H9 (cell line): ENCODE results near the gene MRPL17. TPM values are rescaled to one million over a fixed set of nuclear protein-coding genes. Genes with fewer than 3 reads are reported as not detected.
A peak's percentile ranks its signal among the peaks of the same experiment; 100 is the strongest.

ENCODE experiments used
- DNase-seq: peaks from one replicate; pipeline ENCODE4 v3.0.0-alpha.2; 2017
- H2AFZ ChIP-seq: one replicate; pipeline ENCODE4 v1.6.1; 2013; ENCODE audit warnings: mild to moderate bottlenecking, low read length, control low read depth, moderate library complexity
- H2AK5ac ChIP-seq: 2 replicates; pipeline ENCODE4 v1.6.1; 2013; ENCODE audit warnings: low read length, control low read depth, mixed read lengths; ENCODE audit not compliant: insufficient read length
- H2BK120ac ChIP-seq: one replicate; pipeline ENCODE4 v1.6.1; 2013; ENCODE audit warnings: low read depth, mild to moderate bottlenecking, low read length, control low read depth, inconsistent platforms; ENCODE audit not compliant: poor library complexity, severe bottlenecking
- H2BK12ac ChIP-seq: 2 replicates; pipeline ENCODE4 v1.6.1; 2013; ENCODE audit warnings: low read length, control low read depth, mixed read lengths, low read depth; ENCODE audit not compliant: insufficient read length
- H2BK15ac ChIP-seq: 2 replicates; pipeline ENCODE4 v1.6.1; 2013; ENCODE audit warnings: low read depth, low read length, control low read depth
- H2BK20ac ChIP-seq: one replicate; pipeline ENCODE4 v1.6.1; 2013; ENCODE audit warnings: low read depth, mild to moderate bottlenecking, low read length, control low read depth, inconsistent platforms; ENCODE audit not compliant: poor library complexity, severe bottlenecking
- H2BK5ac ChIP-seq: 2 replicates; pipeline ENCODE4 v1.6.1; 2013; ENCODE audit warnings: low read length, control low read depth, mixed read lengths; ENCODE audit not compliant: insufficient read length
- H3K14ac ChIP-seq: 2 replicates; pipeline ENCODE4 v1.6.1; 2013; ENCODE audit warnings: low read length, control low read depth; ENCODE audit not compliant: insufficient read depth
- H3K18ac ChIP-seq: 2 replicates; pipeline ENCODE4 v1.6.1; 2013; ENCODE audit warnings: low read depth, mild to moderate bottlenecking, mixed read lengths, low read length, control low read depth; ENCODE audit not compliant: insufficient read length
- H3K23ac ChIP-seq: 2 replicates; pipeline ENCODE4 v1.6.1; 2013; ENCODE audit warnings: low read length, control low read depth, mixed read lengths, low read depth; ENCODE audit not compliant: insufficient read length
- H3K23me2 ChIP-seq: 2 replicates; pipeline ENCODE4 v1.6.1; 2013; ENCODE audit warnings: low read depth, mild to moderate bottlenecking, mixed read lengths, low read length, control low read depth; ENCODE audit not compliant: insufficient read length, poor library complexity, severe bottlenecking
- H3K27ac ChIP-seq: 2 replicates; pipeline ENCODE4 v1.5.1; 2013; ENCODE audit warnings: low read length, control low read depth, mixed read lengths, low read depth; ENCODE audit not compliant: insufficient read length
- H3K27me3 ChIP-seq: 2 replicates; pipeline ENCODE4 v1.6.1; 2013; ENCODE audit warnings: low read length, control low read depth, inconsistent platforms; ENCODE audit not compliant: insufficient read depth
- H3K4ac ChIP-seq: 2 replicates; pipeline ENCODE4 v1.6.1; 2013; ENCODE audit warnings: low read depth, mild to moderate bottlenecking, control low read depth, inconsistent platforms, low read length, moderate library complexity
- H3K4me1 ChIP-seq: 2 replicates; pipeline ENCODE4 v1.6.1; 2013; ENCODE audit warnings: low read length, control low read depth, inconsistent platforms; ENCODE audit not compliant: insufficient read depth
- H3K4me2 ChIP-seq: 2 replicates; pipeline ENCODE4 v1.6.1; 2013; ENCODE audit warnings: low read length, control low read depth, mixed read lengths; ENCODE audit not compliant: insufficient read length, insufficient read depth
- H3K56ac ChIP-seq: 2 replicates; pipeline ENCODE4 v1.6.1; 2013; ENCODE audit warnings: low read depth, mild to moderate bottlenecking, mixed read lengths, low read length, control low read depth; ENCODE audit not compliant: insufficient read length
- H3K79me1 ChIP-seq: 2 replicates; pipeline ENCODE4 v1.6.1; 2013; ENCODE audit warnings: low read depth, mild to moderate bottlenecking, moderate library complexity, low read length, control low read depth, inconsistent platforms; ENCODE audit not compliant: insufficient read depth, poor library complexity, severe bottlenecking
- H3K79me2 ChIP-seq: 2 replicates; pipeline ENCODE4 v1.6.1; 2013; ENCODE audit warnings: low read length, control low read depth, inconsistent platforms; ENCODE audit not compliant: insufficient read depth
- H3K9ac ChIP-seq: 2 replicates; pipeline ENCODE4 v1.6.1; 2013; ENCODE audit warnings: low read length, control low read depth, mixed read lengths; ENCODE audit not compliant: insufficient read length; ENCODE audit errors: extremely low read depth
- H3K9me3 ChIP-seq: one replicate; pipeline ENCODE4 v1.6.1; 2013; ENCODE audit warnings: low read depth, low read length, inconsistent platforms; ENCODE audit not compliant: control insufficient read depth
- H3T11ph ChIP-seq: one replicate; pipeline ENCODE4 v1.6.1; 2013; ENCODE audit warnings: mild to moderate bottlenecking, low read length, control low read depth, inconsistent platforms
- H4K20me1 ChIP-seq: one replicate; pipeline ENCODE4 v1.6.1; 2013; ENCODE audit not compliant: control insufficient read depth, insufficient read length, insufficient read depth
- H4K5ac ChIP-seq: 2 replicates; pipeline ENCODE4 v1.6.1; 2013; ENCODE audit warnings: low read depth, mild to moderate bottlenecking, mixed read lengths, low read length, control low read depth; ENCODE audit not compliant: insufficient read length
- H4K8ac ChIP-seq: replicated peaks from 2 replicates; pipeline ENCODE4 v1.6.1; 2013; ENCODE audit warnings: low read length, control low read depth, mixed read lengths, low read depth; ENCODE audit not compliant: insufficient read length
- H4K91ac ChIP-seq: 2 replicates; pipeline ENCODE4 v1.6.1; 2013; ENCODE audit warnings: low read depth, mild to moderate bottlenecking, moderate library complexity, mixed read lengths, low read length, control low read depth; ENCODE audit not compliant: insufficient read length
- H3K27ac Mint-ChIP-seq, 3 experiments: 2 replicates in 2 of 3; 3 replicates in 1 of 3; pipeline ENCODE4 v1.8.0; 2020 to 2021; ENCODE audit warnings: mixed read lengths in 3 of 3, mild to moderate bottlenecking in 1 of 3, moderate library complexity in 1 of 3
- H3K27me3 Mint-ChIP-seq: 2 replicates; pipeline ENCODE4 v1.8.0; 2021; ENCODE audit warnings: low read depth, mild to moderate bottlenecking, moderate library complexity, mixed read lengths
- H3K36me3 Mint-ChIP-seq, 3 experiments: 2 replicates in 2 of 3; 3 replicates in 1 of 3; pipeline ENCODE4 v1.8.0; 2020 to 2021; ENCODE audit warnings: low read depth in 3 of 3, mixed read lengths in 3 of 3; ENCODE audit not compliant: insufficient read depth in 1 of 3
- H3K4me1 Mint-ChIP-seq, 2 experiments: 2 replicates each; pipeline ENCODE4 v1.8.0; 2020; ENCODE audit warnings: mixed read lengths in 2 of 2
- H3K4me3 Mint-ChIP-seq, 2 experiments: 2 replicates in 1 of 2; 3 replicates in 1 of 2; pipeline ENCODE4 v1.8.0; 2020 to 2021; ENCODE audit warnings: mild to moderate bottlenecking in 2 of 2, mixed read lengths in 2 of 2, moderate library complexity in 1 of 2
- H3K9me3 Mint-ChIP-seq, 2 experiments: 2 replicates in 1 of 2; 3 replicates in 1 of 2; pipeline ENCODE4 v1.8.0; 2020; ENCODE audit warnings: mild to moderate bottlenecking in 2 of 2, mixed read lengths in 2 of 2, moderate library complexity in 1 of 2
- WGBS: extraction: QIAGEN DNeasy Blood & Tissue Kit; methylation state at CpG from one replicate; pipeline ENCODE4 v1.1.7; 2013; ENCODE audit warnings: missing lambda C conversion rate, low lambda C conversion rate, mixed read lengths; ENCODE audit not compliant: insufficient read length; ENCODE audit errors: extremely low coverage; 5-methylcytosine and 5-hydroxymethylcytosine counted together
- long read RNA-seq: library from polyadenylated mRNA; unstranded; transcript quantifications from one replicate; pipeline ENCODE4 v2.0.0, GENCODE V29; 2020
- total RNA-seq: library from RNA; stranded (reverse); gene quantifications from 2 replicates; pipeline ENCODE4 v1.2.1, GENCODE V29; 2021
- TF ChIP-seq, protein P1 (sequence below): fragments of 200-600 bp; sonication (generic); conservative IDR thresholded peaks from 3 replicates; pipeline ENCODE4 v1.8.0; 2021; ENCODE audit warnings: antibody characterized with exemption, mild to moderate bottlenecking

MRPL17 gene
- total RNA-seq, result 75.5 and 85.3 TPM in 2 replicates
- long read RNA-seq, transcript MRPL17-201 (3 exons, 1,969 nt), result major isoform, 63 of 73 reads
- long read RNA-seq, partial matches to known transcripts, result 0 of 73 reads
- long read RNA-seq, other reads (novel, unspliced or antisense), result 6 of 73 reads

DNA sequence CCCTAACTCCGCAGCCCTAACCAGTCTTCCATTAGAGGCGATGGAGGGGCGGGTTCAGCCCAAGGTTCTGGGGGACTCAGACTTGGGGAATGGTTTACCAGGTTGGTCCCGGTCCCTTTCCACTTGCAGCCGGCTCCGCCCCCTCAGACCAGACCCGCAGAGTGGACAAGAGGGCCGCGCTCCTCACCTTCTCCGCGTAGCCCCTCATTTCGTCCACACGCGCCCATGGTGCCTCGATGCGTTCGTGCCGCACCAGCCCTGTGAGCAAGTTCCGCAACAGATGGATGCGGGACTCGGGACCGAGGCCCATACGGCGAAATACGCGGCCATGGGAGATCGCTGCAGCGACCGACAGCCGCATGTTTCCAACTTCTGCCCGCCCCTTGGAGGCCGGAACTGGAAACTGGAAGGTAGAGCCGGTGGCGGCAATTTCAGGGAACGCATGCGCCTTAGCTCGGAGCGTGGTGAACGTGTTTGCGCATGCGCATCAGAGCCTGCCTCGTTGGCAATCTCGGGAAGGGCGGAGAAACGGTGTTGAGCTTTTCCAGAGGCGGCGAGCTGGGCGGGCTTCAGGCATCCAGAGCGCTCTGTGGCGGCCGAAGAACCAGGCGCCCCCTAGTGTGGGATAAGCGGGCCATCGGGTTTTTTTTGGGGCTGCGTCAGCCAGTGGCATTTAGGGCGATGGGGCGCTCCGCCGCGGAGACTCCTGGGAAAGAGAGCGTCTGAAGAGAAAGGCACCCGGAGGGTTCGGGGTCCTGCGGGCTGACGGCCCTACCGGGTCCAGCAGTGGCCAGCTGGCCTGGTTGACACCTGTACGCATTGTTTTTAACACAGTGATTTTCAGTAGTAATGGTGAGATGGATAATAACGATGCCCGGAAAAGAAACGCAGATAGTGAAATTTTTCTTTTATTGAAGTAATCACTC, at the start of gene MRPL17:
Gene MRPL17 (minus strand): TSS at position 405 of the 926 bp plus-strand sequence. CDS start 44 bp downstream, at position 361.
- H2BK15ac ChIP-seq, result no peak within 1 kb of the TSS
- H3K4me1 Mint-ChIP-seq, result peaks cover 28% of the 10 kb centered on the region in 2 experiments
- TF ChIP-seq, protein P1, sequence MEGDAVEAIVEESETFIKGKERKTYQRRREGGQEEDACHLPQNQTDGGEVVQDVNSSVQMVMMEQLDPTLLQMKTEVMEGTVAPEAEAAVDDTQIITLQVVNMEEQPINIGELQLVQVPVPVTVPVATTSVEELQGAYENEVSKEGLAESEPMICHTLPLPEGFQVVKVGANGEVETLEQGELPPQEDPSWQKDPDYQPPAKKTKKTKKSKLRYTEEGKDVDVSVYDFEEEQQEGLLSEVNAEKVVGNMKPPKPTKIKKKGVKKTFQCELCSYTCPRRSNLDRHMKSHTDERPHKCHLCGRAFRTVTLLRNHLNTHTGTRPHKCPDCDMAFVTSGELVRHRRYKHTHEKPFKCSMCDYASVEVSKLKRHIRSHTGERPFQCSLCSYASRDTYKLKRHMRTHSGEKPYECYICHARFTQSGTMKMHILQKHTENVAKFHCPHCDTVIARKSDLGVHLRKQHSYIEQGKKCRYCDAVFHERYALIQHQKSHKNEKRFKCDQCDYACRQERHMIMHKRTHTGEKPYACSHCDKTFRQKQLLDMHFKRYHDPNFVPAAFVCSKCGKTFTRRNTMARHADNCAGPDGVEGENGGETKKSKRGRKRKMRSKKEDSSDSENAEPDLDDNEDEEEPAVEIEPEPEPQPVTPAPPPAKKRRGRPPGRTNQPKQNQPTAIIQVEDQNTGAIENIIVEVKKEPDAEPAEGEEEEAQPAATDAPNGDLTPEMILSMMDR, result peak; percentile 91
- no peak within 1 kb of the TSS for H4K91ac ChIP-seq
- no peak within 1 kb of the TSS for H2AK5ac ChIP-seq
- H3K27ac ChIP-seq, result peak within 1 kb of the TSS; percentile 59
- peak; percentile 99 for DNase-seq
- H3K9me3 ChIP-seq, result no peaks in the 10 kb centered on the region
- H4K8ac ChIP-seq, result no peak within 1 kb of the TSS
- peaks cover 7% of the 10 kb centered on the region for H3K23me2 ChIP-seq
- H3K9ac ChIP-seq, result peak within 1 kb of the TSS; percentile 89
- peak within 1 kb of the TSS; percentile 90 for H3K14ac ChIP-seq
- peak within 1 kb of the TSS; percentile 24 for H2BK5ac ChIP-seq
- H3T11ph ChIP-seq, result no peak within 1 kb of the TSS
- H3K79me1 ChIP-seq, result peaks cover 3% of the 10 kb centered on the region
- peaks cover 7% of the 10 kb centered on the region for H3K4me1 ChIP-seq
- H3K27ac Mint-ChIP-seq, result peak within 1 kb of the TSS; percentile 99 to 100 (median 99)
- no peak within 1 kb of the TSS for H2AFZ ChIP-seq
- no peak within 1 kb of the TSS; the same call in 1 of the 2 replicates for H3K4ac ChIP-seq
- H2BK120ac ChIP-seq, result no peak within 1 kb of the TSS
- peaks cover 13 to 39% (median 27%) of the 10 kb centered on the region in 3 experiments; a peak in 6 of 7 replicates for H3K36me3 Mint-ChIP-seq
- peak within 1 kb of the TSS; percentile 85 for H3K18ac ChIP-seq
- no peaks in the 10 kb centered on the region for H3K27me3 ChIP-seq
- H3K56ac ChIP-seq, result peak within 1 kb of the TSS; percentile 4
- peak within 1 kb of the TSS; percentile 99 for H3K4me3 Mint-ChIP-seq
- no peaks in the 10 kb centered on the region; the same call in 1 of the 2 replicates for H3K27me3 Mint-ChIP-seq
- H3K79me2 ChIP-seq, result peaks cover 8% of the 10 kb centered on the region; the same call in 1 of the 2 replicates
- H3K4me2 ChIP-seq, result peak within 1 kb of the TSS; percentile 85
- no peak within 1 kb of the TSS for H2BK12ac ChIP-seq
- no peaks in the 10 kb centered on the region for H4K20me1 ChIP-seq
- peak within 1 kb of the TSS; percentile 84 for H4K5ac ChIP-seq
- H3K9me3 Mint-ChIP-seq, result peaks cover 3 to 11% of the 10 kb centered on the region in 2 experiments
- no peak within 1 kb of the TSS for H3K23ac ChIP-seq
- WGBS, result no CpG with 5 or more reads among the region's 70 CpGs
- H2BK20ac ChIP-seq, result no peak within 1 kb of the TSS
